Right atrium auricular region (tissue), 2 donors: ENCODE results near the gene NDUFA3. TPM values are rescaled to one million over a fixed set of nuclear protein-coding genes. Genes with fewer than 3 reads are reported as not detected.

Experiments used
- DNase-seq: peaks from one replicate; pipeline ENCODE4 v3.0.0-alpha.2; 2019; ENCODE audit warnings: low spot score
- H3K27ac ChIP-seq, 2 donors: fragments of 200-600 bp; sonication (generic); 1 replicate in 1 of 2; 2 replicates in 1 of 2; pipeline ENCODE4 v1.5.1; 2016 to 2019
- H3K27me3 ChIP-seq, 2 donors: fragments of 200-600 bp; sonication (generic); one replicate each; pipeline versions ENCODE4 v1.5.1 to v1.6.0; 2017 to 2019
- H3K36me3 ChIP-seq: fragments of 200-600 bp; sonication (generic); one replicate; pipeline ENCODE4 v1.5.1; 2016
- H3K4me1 ChIP-seq, 2 donors: fragments of 200-600 bp; sonication (generic); one replicate each; pipeline versions ENCODE4 v1.5.1 to v1.6.0; 2017 to 2019
- H3K4me3 ChIP-seq, 2 donors: fragments of 200-600 bp; sonication (generic); 1 replicate in 1 of 2; 2 replicates in 1 of 2; pipeline ENCODE4 v1.5.1; 2017 to 2019; ENCODE audit warnings: mild to moderate bottlenecking in 1 of 2, moderate library complexity in 1 of 2
- H3K9me3 ChIP-seq, 2 donors: fragments of 200-600 bp; sonication (generic); one replicate each; pipeline ENCODE4 v1.5.1; 2019
- CTCF ChIP-seq, 2 donors: fragments of 200-600 bp; sonication (generic); IDR thresholded peaks; one replicate each; pipeline ENCODE4 v1.5.1; 2019; ENCODE audit warnings: antibody characterized with exemption in 2 of 2
- total RNA-seq, 2 donors: library from RNA; depleted of rRNA; stranded (reverse); fragments of >200 nt; gene quantifications; one replicate each; pipeline ENCODE4 v1.1.0, GENCODE V29; 2016

The NDUFA3 gene
- total RNA-seq, 2 donors from 2014 or later: 51.3 to 108 TPM

DNA sequence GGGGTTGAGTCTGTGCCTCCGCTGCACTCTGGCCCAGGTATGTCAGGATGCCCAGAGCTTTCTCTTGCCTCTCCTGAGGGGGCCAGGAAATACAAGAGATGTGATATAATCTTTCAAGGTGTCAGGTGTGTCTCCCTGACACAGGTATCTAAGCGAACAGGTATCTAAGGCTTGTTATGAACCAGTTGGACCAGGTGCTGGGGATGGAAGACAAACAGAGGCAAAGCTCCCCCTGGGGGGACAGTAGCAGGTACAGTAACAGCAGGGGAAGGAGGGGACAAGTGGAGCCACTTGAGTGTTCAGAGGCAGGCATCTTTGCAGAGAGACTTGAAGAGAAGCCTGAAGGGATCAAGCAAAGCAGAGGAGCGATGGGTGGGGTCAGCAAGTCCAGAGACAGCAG, 54.3 kb downstream of the NDUFA3 start:
- DNase-seq: no peak
- TF ChIP-seq CTCF (IDR thresholded peaks at IDR 0.05): no peak
- Histone ChIP-seq H3K36me3 (peaks cover 62% of the 10 kb centered on the region), H3K27me3 (no peaks in the 10 kb centered on the region), H3K9me3 (no peaks in the 10 kb centered on the region), H3K4me3 (no peak overlapping the region), H3K27ac (no peak overlapping the region), H3K4me1 (peaks cover 0 to 41% of the 10 kb centered on the region in 2 donors)

Other genes starting within 250 kb of the NDUFA3 start
- 100 to 1,000 TPM; 117 to 150 TPM for gene MYADM, start 235.0 kb upstream of the NDUFA3 start, total RNA-seq
- not detected for gene PRKCG, start 220.7 kb upstream of the NDUFA3 start, total RNA-seq
- gene CACNG7, start 193.6 kb upstream of the NDUFA3 start, total RNA-seq: not detected
- gene CACNG8, start 139.9 kb upstream of the NDUFA3 start, total RNA-seq: under 1 TPM; 0.04 to 0.24 TPM
- gene CACNG6, start 111.2 kb upstream of the NDUFA3 start, total RNA-seq: under 1 TPM in 1 of 2 donors, not detected in 1; 0.31 TPM
- not detected for gene VSTM1, start 39.0 kb upstream of the NDUFA3 start, total RNA-seq
- not detected for gene TARM1, start 21.5 kb upstream of the NDUFA3 start, total RNA-seq
- gene OSCAR, start 2.1 kb upstream of the NDUFA3 start, total RNA-seq: 1 to 10 TPM in 1 of 2 donors, not detected in 1; 2.4 TPM
- gene TFPT, start 12.8 kb downstream of the NDUFA3 start, total RNA-seq: 10 to 100 TPM; 10.2 to 19.6 TPM
- 10 to 100 TPM; 26.1 to 46.2 TPM for gene PRPF31, start 12.9 kb downstream of the NDUFA3 start, total RNA-seq
- 10 to 100 TPM; 12.0 to 16.9 TPM for gene CNOT3, start 34.9 kb downstream of the NDUFA3 start, total RNA-seq
- 10 to 100 TPM in 1 of 2 donors, 1 to 10 TPM in 1; 6.3 to 10.0 TPM for gene LENG1, start 56.9 kb downstream of the NDUFA3 start, total RNA-seq
- gene TMC4, start 70.3 kb downstream of the NDUFA3 start, total RNA-seq: 1 to 10 TPM; 1.7 to 2.8 TPM
- gene MBOAT7, start 86.7 kb downstream of the NDUFA3 start, total RNA-seq: 10 to 100 TPM; 27.0 to 37.0 TPM
- 10 to 100 TPM; 36.7 to 37.0 TPM for gene TSEN34, start 88.5 kb downstream of the NDUFA3 start, total RNA-seq
- gene RPS9, start 98.0 kb downstream of the NDUFA3 start, total RNA-seq: 1,000 to 10,000 TPM; 1,068 to 1,279 TPM
- gene LILRB3, start 120.2 kb downstream of the NDUFA3 start, total RNA-seq: 1 to 10 TPM; 2.0 to 8.8 TPM
- 1 to 10 TPM in 1 of 2 donors, not detected in 1; 1.7 TPM for gene LILRA6, start 139.9 kb downstream of the NDUFA3 start, total RNA-seq
- gene LILRB5, start 154.4 kb downstream of the NDUFA3 start, total RNA-seq: 10 to 100 TPM in 1 of 2 donors, 1 to 10 TPM in 1; 2.6 to 12.0 TPM
- gene LILRB2, start 178.3 kb downstream of the NDUFA3 start, total RNA-seq: 1 to 10 TPM; 1.1 to 3.4 TPM
- gene LILRA5, start 210.3 kb downstream of the NDUFA3 start, total RNA-seq: 1 to 10 TPM in 1 of 2 donors, under 1 TPM in 1; 0.93 to 3.6 TPM
- not detected for gene LILRA4, start 236.3 kb downstream of the NDUFA3 start, total RNA-seq